OCI-LY7 (cell line): ENCODE data around the gene BCAR1. TPM values are rescaled to one million over a fixed set of nuclear protein-coding genes. Genes with fewer than 3 reads are reported as not detected.
"Not testable (repeated sequence)": the region's sequence is repeated elsewhere in the genome, so short reads cannot be mapped to it uniquely, and the experiment has no call there.

Experiments used
- BruUV-seq: library from RNA; stranded (reverse); fragments of 400-500 nt; replicated peaks from 2 replicates; lab custom pipeline; 2021; lab: Mats Ljungman, UMichigan
- CTCF ChIA-PET: fragments of 300-600 bp; sonication (Branson Sonifier 250); formaldehyde crosslinking; loops from one replicate; lab custom pipeline; 2022; ENCODE audit warnings: antibody characterized with exemption; ENCODE audit not compliant: unreplicated experiment; lab: Charles Lee
- POLR2A ChIA-PET: fragments of 300-600 bp; sonication (Branson Sonifier 250); formaldehyde crosslinking; loops from one replicate; lab custom pipeline; 2022; ENCODE audit warnings: antibody characterized with exemption; lab: Charles Lee
- DNase-seq: peaks from one replicate; pipeline ENCODE4 v3.0.0-alpha.2; 2015; ENCODE audit warnings: low spot score
- H2AFZ ChIP-seq: fragments of 200-600 bp; sonication (generic), shearing (Covaris generic); 2 replicates; pipeline ENCODE4 v1.6.1; 2014; ENCODE audit warnings: mild to moderate bottlenecking, antibody characterized with exemption, low read length, moderate library complexity
- H3K27ac ChIP-seq: fragments of 200-600 bp; sonication (generic); 2 replicates; pipeline ENCODE4 v1.5.1; 2014; ENCODE audit warnings: mixed run types, low read depth, mild to moderate bottlenecking, moderate library complexity, low read length, inconsistent platforms; ENCODE audit not compliant: poor library complexity, severe bottlenecking
- H3K36me3 ChIP-seq: fragments of 200-600 bp; sonication (generic); 2 replicates; pipeline ENCODE4 v1.6.1; 2014; ENCODE audit warnings: mild to moderate bottlenecking, antibody characterized with exemption, low read length, moderate library complexity, mixed read lengths; ENCODE audit not compliant: insufficient read depth
- H3K4me1 ChIP-seq: fragments of 200-600 bp; sonication (generic); 2 replicates; pipeline ENCODE4 v1.5.1; 2014; ENCODE audit warnings: mild to moderate bottlenecking, low read length; ENCODE audit not compliant: insufficient read depth, poor library complexity, severe bottlenecking
- H3K4me2 ChIP-seq: fragments of 200-600 bp; sonication (generic); 2 replicates; pipeline ENCODE4 v1.6.1; 2014; ENCODE audit warnings: mild to moderate bottlenecking, low read length
- H3K4me3 ChIP-seq: fragments of 200-600 bp; sonication (generic); 2 replicates; pipeline ENCODE4 v1.5.1; 2014; ENCODE audit warnings: mild to moderate bottlenecking, low read depth, low read length; ENCODE audit not compliant: poor library complexity, severe bottlenecking
- H3K79me2 ChIP-seq: fragments of 200-600 bp; sonication (generic); 2 replicates; pipeline ENCODE4 v1.6.1; 2016; ENCODE audit warnings: low read depth, mild to moderate bottlenecking, low read length, moderate library complexity, mixed read lengths; ENCODE audit not compliant: insufficient read depth
- H3K9me2 ChIP-seq: fragments of 200-600 bp; sonication (generic); 2 replicates; pipeline ENCODE4 v1.6.1; 2016; ENCODE audit warnings: mild to moderate bottlenecking, low read length, mixed read lengths; ENCODE audit not compliant: insufficient read depth
- H3K9me3 ChIP-seq: fragments of 200-600 bp; sonication (generic); 2 replicates; pipeline ENCODE4 v1.6.1; 2014; ENCODE audit warnings: mild to moderate bottlenecking, mixed run types, low read length, mixed read lengths
- H4K20me1 ChIP-seq: fragments of 200-600 bp; sonication (generic); 2 replicates; pipeline ENCODE4 v1.6.1; 2014; ENCODE audit warnings: mild to moderate bottlenecking, antibody characterized with exemption, low read length, moderate library complexity, mixed read lengths; ENCODE audit not compliant: insufficient read depth
- CTCF ChIP-seq: fragments of 200-600 bp; sonication (generic); conservative IDR thresholded peaks from 2 replicates; pipeline ENCODE4 v1.5.1; 2014; ENCODE audit warnings: mild to moderate bottlenecking, antibody characterized with exemption, low read length, moderate library complexity, mixed read lengths
- EZH2phosphoT487 ChIP-seq: fragments of 200-600 bp; sonication (generic); IDR thresholded peaks from 2 replicates; pipeline ENCODE4 v1.6.1; 2018; ENCODE audit warnings: low read depth, borderline replicate concordance, mild to moderate bottlenecking, mixed run types, antibody characterized with exemption, low read length, moderate library complexity, mixed read lengths
- intact Hi-C: fragments of 100-400 bp; cut with micrococcal nuclease; formaldehyde crosslinking; loops from one replicate; pipeline ENCODE4 v1.10.0; 2022; ENCODE audit not compliant: unreplicated experiment
- total RNA-seq, 2 experiments: library from RNA; depleted of rRNA in 1 of 2; stranded (reverse); fragments of >200 nt in 1 of 2; shearing (Covaris generic) in 1 of 2; gene quantifications; 2 replicates each; pipeline ENCODE4 v1.2.3, GENCODE V29; 2014 to 2022

Gene BCAR1
- total RNA-seq, 2 experiments from 2014 or later = 10.0 to 15.1 TPM

- Histone ChIP-seq H3K4me3 (no peak within 1 kb of the TSS), H4K20me1 (no peaks in the 10 kb centered on the region), H3K79me2 (no peaks in the 10 kb centered on the region), H3K36me3 (no peaks in the 10 kb centered on the region), H3K9me3 (no peaks in the 10 kb centered on the region), H3K9me2 (no peaks in the 10 kb centered on the region), H3K4me1 (no peaks in the 10 kb centered on the region), H3K27ac (no peak within 1 kb of the TSS), H3K4me2 (no peak within 1 kb of the TSS), H2AFZ (no peak within 1 kb of the TSS)
- BruUV-seq = no TSS peak
- intact Hi-C loops = no loop called here
- POLR2A ChIA-PET = interaction anchor here (0.6 kb wide), 1 partner anchor 568 kb away, joined by 3 read pairs; no protein-coding TSS in a partner anchor
- TF ChIP-seq CTCF (no peak), EZH2phosphoT487 (no peak)
- CTCF ChIA-PET = no interaction called here
- no peak for DNase-seq
Observed at GRCh38 chr16:75206749-75207451, 44.5 kb downstream of the BCAR1 start, which contains the start of gene CTRB2. CTRB2 (minus strand) TSS chr16:75207161; CDS start chr16:75207141, 20 bp downstream.

DNA sequence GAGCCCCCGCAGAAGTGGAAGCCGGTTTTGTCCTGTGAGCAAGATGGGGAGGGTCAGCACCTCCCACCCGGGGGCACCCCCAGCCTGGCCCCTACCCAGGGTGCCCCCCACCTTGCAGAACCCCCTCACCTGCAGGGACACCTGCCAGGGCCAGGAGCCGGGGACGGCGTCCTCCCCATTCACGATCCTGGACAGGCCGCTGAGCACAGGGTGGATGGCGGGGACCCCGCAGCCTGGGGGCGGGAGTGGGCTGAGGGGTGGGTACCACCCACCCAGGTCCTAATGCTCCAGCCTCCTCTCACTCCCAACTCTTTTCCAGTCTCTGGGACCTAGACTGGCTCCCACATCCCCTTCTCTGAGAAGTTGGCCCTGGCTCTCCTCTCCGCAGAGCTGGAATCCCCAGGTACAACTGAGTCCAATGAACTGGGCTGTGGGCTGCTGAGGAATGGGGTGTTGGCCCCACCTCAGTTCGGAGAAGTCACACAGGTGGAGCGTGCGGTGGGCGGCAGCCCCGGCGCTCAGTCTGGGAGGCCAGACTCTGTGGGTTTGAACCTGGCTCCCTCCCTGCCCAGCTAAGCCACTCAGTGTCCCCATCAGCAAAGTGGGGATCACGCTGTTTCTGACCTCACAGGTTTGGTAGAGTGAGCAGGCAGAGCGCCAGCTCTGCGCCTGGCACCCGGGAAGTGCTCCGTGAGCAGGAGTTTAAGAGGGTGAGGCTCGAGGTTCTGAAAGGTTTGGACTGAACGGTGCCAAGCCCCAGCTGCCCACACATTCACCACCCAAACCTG, 45.3 kb downstream of the BCAR1 start:
- DNase-seq, H4K20me1 ChIP-seq, H3K36me3 ChIP-seq, intact Hi-C loops, H3K9me2 ChIP-seq, BruUV-seq, H3K4me3 ChIP-seq, H3K9me3 ChIP-seq, H3K79me2 ChIP-seq, H2AFZ ChIP-seq, H3K4me2 ChIP-seq, H3K4me1 ChIP-seq, H3K27ac ChIP-seq: not testable (repeated sequence)
- POLR2A ChIA-PET = interaction anchor here (0.6 kb wide), 1 partner anchor 569 kb away, joined by 3 read pairs; no protein-coding TSS in a partner anchor
- CTCF ChIA-PET = interaction anchor here (0.6 kb wide), 1 partner anchor 543 kb away, joined by 4 read pairs; no protein-coding TSS in a partner anchor

DNA sequence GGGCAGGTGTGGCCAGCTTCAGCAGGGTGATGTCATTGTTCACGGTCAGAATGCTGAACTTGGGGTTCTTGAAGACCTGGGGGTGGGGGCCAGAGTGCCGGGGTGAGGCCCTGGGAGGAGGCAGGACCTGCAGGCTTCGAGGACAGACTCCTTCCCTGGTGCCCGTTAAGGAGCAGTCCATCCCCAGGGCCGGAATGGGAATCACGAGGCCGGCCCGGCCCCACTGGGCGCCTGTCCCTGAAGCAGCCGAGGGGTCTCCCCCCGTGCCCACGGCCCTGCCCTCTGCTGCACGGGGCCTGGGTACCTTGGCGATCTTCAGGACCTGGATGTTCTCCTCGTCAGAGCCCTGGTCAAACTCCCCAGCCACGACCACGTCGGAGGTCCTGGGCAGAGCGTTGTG, 46.0 kb downstream of the BCAR1 start:
- H3K4me2 ChIP-seq, DNase-seq, H3K36me3 ChIP-seq, H4K20me1 ChIP-seq, H3K4me1 ChIP-seq, CTCF ChIA-PET, H2AFZ ChIP-seq, H3K4me3 ChIP-seq, intact Hi-C loops, H3K9me3 ChIP-seq, H3K9me2 ChIP-seq, POLR2A ChIA-PET, H3K27ac ChIP-seq, BruUV-seq, H3K79me2 ChIP-seq: not testable (repeated sequence)

DNA sequence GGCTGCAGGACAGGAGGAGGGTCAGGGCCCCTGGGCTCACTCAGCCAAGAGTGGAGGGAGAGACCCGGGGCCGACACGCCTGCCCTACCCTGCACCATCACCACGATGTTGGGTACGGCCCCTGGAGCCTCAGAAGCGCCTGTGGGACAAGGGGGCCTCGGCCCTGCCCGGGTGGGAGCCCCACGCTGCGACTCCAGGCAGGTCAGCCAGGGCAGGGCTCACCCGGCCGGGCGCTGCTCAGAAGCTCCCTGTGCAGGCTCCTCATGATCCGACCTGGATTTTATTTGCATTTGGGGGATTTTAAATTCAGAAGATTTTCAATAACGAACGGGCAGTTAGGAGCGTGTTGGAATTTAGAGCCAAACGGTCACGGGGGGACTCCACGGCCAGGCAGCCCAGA, 46.5 kb downstream of the BCAR1 start:
- intact Hi-C loops, H3K9me2 ChIP-seq, CTCF ChIA-PET, H3K79me2 ChIP-seq, DNase-seq, H3K4me3 ChIP-seq, H3K4me2 ChIP-seq, H3K4me1 ChIP-seq, H4K20me1 ChIP-seq, H3K9me3 ChIP-seq, H2AFZ ChIP-seq, H3K36me3 ChIP-seq, POLR2A ChIA-PET, BruUV-seq, H3K27ac ChIP-seq: not testable (repeated sequence)
